WTC11 (cell line): ENCODE data around the gene KLRD1. TPM values are rescaled to one million over a fixed set of nuclear protein-coding genes. Genes with fewer than 3 reads are reported as not detected.

ENCODE experiments used
- ATAC-seq: fragments of 200-7000 bp; cut with Tn5 transposase; 2 replicates; pipeline ENCODE4 v1.10.0; 2021; ENCODE audit warnings: mild to moderate bottlenecking, moderate library complexity
- CTCF ChIA-PET: fragments of 300-600 bp; sonication (Branson Sonifier 250); formaldehyde crosslinking; loops from one replicate; lab custom pipeline; 2021; ENCODE audit warnings: antibody characterized with exemption; lab: Charles Lee
- POLR2A ChIA-PET: fragments of 350-600 bp; sonication (Branson Sonifier 250); formaldehyde crosslinking; loops from one replicate; lab custom pipeline; 2021; ENCODE audit warnings: antibody characterized with exemption; lab: Charles Lee
- DNase-seq: peaks from one replicate; pipeline ENCODE4 v3.0.0; 2021; ENCODE audit warnings: low spot score
- H3K27ac Mint-ChIP-seq: 2 replicates; pipeline ENCODE4 v1.8.0; 2021; ENCODE audit warnings: mixed read lengths
- H3K27me3 Mint-ChIP-seq: 2 replicates; pipeline ENCODE4 v1.8.0; 2021; ENCODE audit warnings: low read depth, mild to moderate bottlenecking, moderate library complexity, mixed read lengths
- H3K36me3 Mint-ChIP-seq: 2 replicates; pipeline ENCODE4 v1.8.0; 2021; ENCODE audit warnings: mixed read lengths
- H3K4me1 Mint-ChIP-seq: 2 replicates; pipeline ENCODE4 v1.8.0; 2022; ENCODE audit warnings: mixed read lengths
- H3K4me3 Mint-ChIP-seq: 2 replicates; pipeline ENCODE4 v1.8.0; 2021; ENCODE audit warnings: mild to moderate bottlenecking, moderate library complexity, mixed read lengths
- H3K9me3 Mint-ChIP-seq: 2 replicates; pipeline ENCODE4 v1.8.0; 2021; ENCODE audit warnings: mixed read lengths
- CREB1 ChIP-seq: sonication (generic); formaldehyde crosslinking; IDR thresholded peaks from 2 replicates; pipeline ENCODE4 v1.8.0; 2023; ENCODE audit warnings: mild to moderate bottlenecking, missing genetic modification reagents
- ESRRA ChIP-seq: sonication (generic); formaldehyde crosslinking; IDR thresholded peaks from 2 replicates; pipeline ENCODE4 v1.8.1; 2022; ENCODE audit warnings: mild to moderate bottlenecking, missing genetic modification reagents, borderline replicate concordance
- HMGA2 ChIP-seq: fragments of 250-450 bp; sonication (Bioruptor Pico); IDR thresholded peaks from 2 replicates; pipeline ENCODE4 v1.4.0; 2021; ENCODE audit warnings: mild to moderate bottlenecking, moderate library complexity
- IRF2 ChIP-seq: sonication (generic); formaldehyde crosslinking; IDR thresholded peaks from 2 replicates; pipeline ENCODE4 v1.8.0; 2022; ENCODE audit warnings: low read depth, missing genetic modification reagents, borderline replicate concordance
- JUN ChIP-seq: sonication (generic); formaldehyde crosslinking; IDR thresholded peaks from 2 replicates; pipeline ENCODE4 v1.8.0; 2023; ENCODE audit warnings: mild to moderate bottlenecking, missing genetic modification reagents
- NFE2L1 ChIP-seq: sonication (generic); formaldehyde crosslinking; IDR thresholded peaks from 2 replicates; pipeline ENCODE4 v1.8.1; 2023; ENCODE audit warnings: missing genetic modification reagents
- PRRX2 ChIP-seq: fragments of 250-450 bp; sonication (Bioruptor Pico); IDR thresholded peaks from 2 replicates; pipeline ENCODE4 v1.8.0; 2021; ENCODE audit warnings: mild to moderate bottlenecking
- SMAD3 ChIP-seq: sonication (generic); formaldehyde crosslinking; IDR thresholded peaks from 2 replicates; pipeline ENCODE4 v1.8.0; 2022; ENCODE audit warnings: missing genetic modification reagents, mild to moderate bottlenecking, borderline replicate concordance
- SOX15 ChIP-seq: fragments of 250-450 bp; sonication (Bioruptor Pico); IDR thresholded peaks from 2 replicates; pipeline ENCODE4 v1.9.0; 2021; ENCODE audit warnings: mild to moderate bottlenecking
- ZNF232 ChIP-seq: sonication (generic); formaldehyde crosslinking; IDR thresholded peaks from 2 replicates; pipeline ENCODE4 v1.8.0; 2022; ENCODE audit warnings: mild to moderate bottlenecking, missing genetic modification reagents
- total RNA-seq: library from RNA; stranded (reverse); gene quantifications from 3 replicates; pipeline ENCODE4 v1.2.3, GENCODE V29; 2021
- TF ChIP-seq, protein P1 (sequence below): fragments of 250-450 bp; sonication (Bioruptor Pico); IDR thresholded peaks from 2 replicates; pipeline ENCODE4 v1.9.0; 2021; ENCODE audit warnings: mild to moderate bottlenecking
- TF ChIP-seq, protein P2 (sequence below): sonication (generic); formaldehyde crosslinking; IDR thresholded peaks from 2 replicates; pipeline ENCODE4 v1.8.0; 2022; ENCODE audit warnings: mild to moderate bottlenecking, missing genetic modification reagents
- TF ChIP-seq, protein P3 (sequence below): sonication (generic); formaldehyde crosslinking; conservative IDR thresholded peaks from 2 replicates; pipeline ENCODE4 v1.8.1; 2023; ENCODE audit warnings: mild to moderate bottlenecking, low read depth, missing genetic modification reagents, moderate library complexity
- TF ChIP-seq, protein P4 (sequence below): fragments of 250-450 bp; sonication (Bioruptor Pico); IDR thresholded peaks from 2 replicates; pipeline ENCODE4 v1.9.0; 2021; ENCODE audit warnings: mild to moderate bottlenecking
- TF ChIP-seq, protein P5 (sequence below): sonication (generic); formaldehyde crosslinking; IDR thresholded peaks from 2 replicates; pipeline ENCODE4 v1.8.1; 2023; ENCODE audit warnings: mild to moderate bottlenecking, missing genetic modification reagents
- TF ChIP-seq, protein P6 (sequence below): sonication (generic); formaldehyde crosslinking; IDR thresholded peaks from 2 replicates; pipeline ENCODE4 v1.8.0; 2022; ENCODE audit warnings: mild to moderate bottlenecking, missing genetic modification reagents
- TF ChIP-seq, protein P7 (sequence below): sonication (generic); formaldehyde crosslinking; IDR thresholded peaks from 2 replicates; pipeline ENCODE4 v1.8.0; 2022; ENCODE audit warnings: mild to moderate bottlenecking, missing genetic modification reagents
- TF ChIP-seq, protein P8 (sequence below): sonication (generic); formaldehyde crosslinking; IDR thresholded peaks from 2 replicates; pipeline ENCODE4 v1.8.0; 2023; ENCODE audit warnings: missing genetic modification reagents
- TF ChIP-seq, protein P9 (sequence below): sonication (generic); formaldehyde crosslinking; IDR thresholded peaks from 2 replicates; pipeline ENCODE4 v1.8.1; 2022; ENCODE audit warnings: low read depth, missing genetic modification reagents, borderline replicate concordance
- TF ChIP-seq, protein P10 (sequence below): sonication (generic); formaldehyde crosslinking; IDR thresholded peaks from 2 replicates; pipeline ENCODE4 v1.8.1; 2022; ENCODE audit warnings: missing genetic modification reagents, borderline replicate concordance

The KLRD1 gene
- total RNA-seq, 1 experiment from 2014 or later: 0.55 TPM

DNA sequence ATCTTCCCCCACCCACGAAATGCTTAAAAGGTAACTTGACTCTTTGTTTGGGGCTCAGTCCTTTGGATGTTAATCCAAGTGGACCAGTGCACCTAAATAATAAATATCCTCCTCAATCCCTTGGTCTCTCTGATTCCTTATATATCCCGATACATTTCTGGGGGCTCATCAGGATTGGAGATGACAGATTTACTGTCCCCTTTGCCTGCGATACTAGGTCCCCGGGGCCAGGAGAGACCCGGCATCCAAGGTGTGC is 55.9 kb downstream of the KLRD1 start:
- H3K27ac Mint-ChIP-seq: no peak overlapping the region
- ATAC-seq (no peak), DNase-seq (no peak)
- ChIA-PET POLR2A (no interaction called here), CTCF (no interaction called here)
- no peak overlapping the region for H3K4me3 Mint-ChIP-seq
- H3K27me3 Mint-ChIP-seq: no peaks in the 10 kb centered on the region
- H3K9me3 Mint-ChIP-seq: peaks cover 15% of the 10 kb centered on the region
- peaks cover 38% of the 10 kb centered on the region for H3K4me1 Mint-ChIP-seq
- TF ChIP-seq ESRRA (CRISPR knock-in tag) (no peak), SOX15 (CRISPR knock-in tag) (no peak), SMAD3 (no peak), JUN (CRISPR knock-in tag) (no peak), ZNF232 (no peak), IRF2 (CRISPR knock-in tag) (no peak), NFE2L1 (CRISPR knock-in tag) (no peak), CREB1 (CRISPR knock-in tag) (no peak), PRRX2 (CRISPR knock-in tag) (no peak), HMGA2 (no peak)
- TF ChIP-seq, protein P1, sequence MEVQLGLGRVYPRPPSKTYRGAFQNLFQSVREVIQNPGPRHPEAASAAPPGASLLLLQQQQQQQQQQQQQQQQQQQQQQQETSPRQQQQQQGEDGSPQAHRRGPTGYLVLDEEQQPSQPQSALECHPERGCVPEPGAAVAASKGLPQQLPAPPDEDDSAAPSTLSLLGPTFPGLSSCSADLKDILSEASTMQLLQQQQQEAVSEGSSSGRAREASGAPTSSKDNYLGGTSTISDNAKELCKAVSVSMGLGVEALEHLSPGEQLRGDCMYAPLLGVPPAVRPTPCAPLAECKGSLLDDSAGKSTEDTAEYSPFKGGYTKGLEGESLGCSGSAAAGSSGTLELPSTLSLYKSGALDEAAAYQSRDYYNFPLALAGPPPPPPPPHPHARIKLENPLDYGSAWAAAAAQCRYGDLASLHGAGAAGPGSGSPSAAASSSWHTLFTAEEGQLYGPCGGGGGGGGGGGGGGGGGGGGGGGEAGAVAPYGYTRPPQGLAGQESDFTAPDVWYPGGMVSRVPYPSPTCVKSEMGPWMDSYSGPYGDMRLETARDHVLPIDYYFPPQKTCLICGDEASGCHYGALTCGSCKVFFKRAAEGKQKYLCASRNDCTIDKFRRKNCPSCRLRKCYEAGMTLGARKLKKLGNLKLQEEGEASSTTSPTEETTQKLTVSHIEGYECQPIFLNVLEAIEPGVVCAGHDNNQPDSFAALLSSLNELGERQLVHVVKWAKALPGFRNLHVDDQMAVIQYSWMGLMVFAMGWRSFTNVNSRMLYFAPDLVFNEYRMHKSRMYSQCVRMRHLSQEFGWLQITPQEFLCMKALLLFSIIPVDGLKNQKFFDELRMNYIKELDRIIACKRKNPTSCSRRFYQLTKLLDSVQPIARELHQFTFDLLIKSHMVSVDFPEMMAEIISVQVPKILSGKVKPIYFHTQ: no peak
- TF ChIP-seq, protein P2, sequence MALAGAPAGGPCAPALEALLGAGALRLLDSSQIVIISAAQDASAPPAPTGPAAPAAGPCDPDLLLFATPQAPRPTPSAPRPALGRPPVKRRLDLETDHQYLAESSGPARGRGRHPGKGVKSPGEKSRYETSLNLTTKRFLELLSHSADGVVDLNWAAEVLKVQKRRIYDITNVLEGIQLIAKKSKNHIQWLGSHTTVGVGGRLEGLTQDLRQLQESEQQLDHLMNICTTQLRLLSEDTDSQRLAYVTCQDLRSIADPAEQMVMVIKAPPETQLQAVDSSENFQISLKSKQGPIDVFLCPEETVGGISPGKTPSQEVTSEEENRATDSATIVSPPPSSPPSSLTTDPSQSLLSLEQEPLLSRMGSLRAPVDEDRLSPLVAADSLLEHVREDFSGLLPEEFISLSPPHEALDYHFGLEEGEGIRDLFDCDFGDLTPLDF: no peak
- TF ChIP-seq, protein P3, sequence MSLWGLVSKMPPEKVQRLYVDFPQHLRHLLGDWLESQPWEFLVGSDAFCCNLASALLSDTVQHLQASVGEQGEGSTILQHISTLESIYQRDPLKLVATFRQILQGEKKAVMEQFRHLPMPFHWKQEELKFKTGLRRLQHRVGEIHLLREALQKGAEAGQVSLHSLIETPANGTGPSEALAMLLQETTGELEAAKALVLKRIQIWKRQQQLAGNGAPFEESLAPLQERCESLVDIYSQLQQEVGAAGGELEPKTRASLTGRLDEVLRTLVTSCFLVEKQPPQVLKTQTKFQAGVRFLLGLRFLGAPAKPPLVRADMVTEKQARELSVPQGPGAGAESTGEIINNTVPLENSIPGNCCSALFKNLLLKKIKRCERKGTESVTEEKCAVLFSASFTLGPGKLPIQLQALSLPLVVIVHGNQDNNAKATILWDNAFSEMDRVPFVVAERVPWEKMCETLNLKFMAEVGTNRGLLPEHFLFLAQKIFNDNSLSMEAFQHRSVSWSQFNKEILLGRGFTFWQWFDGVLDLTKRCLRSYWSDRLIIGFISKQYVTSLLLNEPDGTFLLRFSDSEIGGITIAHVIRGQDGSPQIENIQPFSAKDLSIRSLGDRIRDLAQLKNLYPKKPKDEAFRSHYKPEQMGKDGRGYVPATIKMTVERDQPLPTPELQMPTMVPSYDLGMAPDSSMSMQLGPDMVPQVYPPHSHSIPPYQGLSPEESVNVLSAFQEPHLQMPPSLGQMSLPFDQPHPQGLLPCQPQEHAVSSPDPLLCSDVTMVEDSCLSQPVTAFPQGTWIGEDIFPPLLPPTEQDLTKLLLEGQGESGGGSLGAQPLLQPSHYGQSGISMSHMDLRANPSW (CRISPR knock-in tag): no peak
- TF ChIP-seq, protein P4, sequence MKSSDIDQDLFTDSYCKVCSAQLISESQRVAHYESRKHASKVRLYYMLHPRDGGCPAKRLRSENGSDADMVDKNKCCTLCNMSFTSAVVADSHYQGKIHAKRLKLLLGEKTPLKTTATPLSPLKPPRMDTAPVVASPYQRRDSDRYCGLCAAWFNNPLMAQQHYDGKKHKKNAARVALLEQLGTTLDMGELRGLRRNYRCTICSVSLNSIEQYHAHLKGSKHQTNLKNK (CRISPR knock-in tag): no peak
- TF ChIP-seq, protein P5, sequence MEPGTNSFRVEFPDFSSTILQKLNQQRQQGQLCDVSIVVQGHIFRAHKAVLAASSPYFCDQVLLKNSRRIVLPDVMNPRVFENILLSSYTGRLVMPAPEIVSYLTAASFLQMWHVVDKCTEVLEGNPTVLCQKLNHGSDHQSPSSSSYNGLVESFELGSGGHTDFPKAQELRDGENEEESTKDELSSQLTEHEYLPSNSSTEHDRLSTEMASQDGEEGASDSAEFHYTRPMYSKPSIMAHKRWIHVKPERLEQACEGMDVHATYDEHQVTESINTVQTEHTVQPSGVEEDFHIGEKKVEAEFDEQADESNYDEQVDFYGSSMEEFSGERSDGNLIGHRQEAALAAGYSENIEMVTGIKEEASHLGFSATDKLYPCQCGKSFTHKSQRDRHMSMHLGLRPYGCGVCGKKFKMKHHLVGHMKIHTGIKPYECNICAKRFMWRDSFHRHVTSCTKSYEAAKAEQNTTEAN (CRISPR knock-in tag): no peak
- TF ChIP-seq, protein P6, sequence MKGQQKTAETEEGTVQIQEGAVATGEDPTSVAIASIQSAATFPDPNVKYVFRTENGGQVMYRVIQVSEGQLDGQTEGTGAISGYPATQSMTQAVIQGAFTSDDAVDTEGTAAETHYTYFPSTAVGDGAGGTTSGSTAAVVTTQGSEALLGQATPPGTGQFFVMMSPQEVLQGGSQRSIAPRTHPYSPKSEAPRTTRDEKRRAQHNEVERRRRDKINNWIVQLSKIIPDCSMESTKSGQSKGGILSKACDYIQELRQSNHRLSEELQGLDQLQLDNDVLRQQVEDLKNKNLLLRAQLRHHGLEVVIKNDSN (CRISPR knock-in tag): no peak
- TF ChIP-seq, protein P7, sequence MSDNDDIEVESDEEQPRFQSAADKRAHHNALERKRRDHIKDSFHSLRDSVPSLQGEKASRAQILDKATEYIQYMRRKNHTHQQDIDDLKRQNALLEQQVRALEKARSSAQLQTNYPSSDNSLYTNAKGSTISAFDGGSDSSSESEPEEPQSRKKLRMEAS: no peak
- TF ChIP-seq, protein P8, sequence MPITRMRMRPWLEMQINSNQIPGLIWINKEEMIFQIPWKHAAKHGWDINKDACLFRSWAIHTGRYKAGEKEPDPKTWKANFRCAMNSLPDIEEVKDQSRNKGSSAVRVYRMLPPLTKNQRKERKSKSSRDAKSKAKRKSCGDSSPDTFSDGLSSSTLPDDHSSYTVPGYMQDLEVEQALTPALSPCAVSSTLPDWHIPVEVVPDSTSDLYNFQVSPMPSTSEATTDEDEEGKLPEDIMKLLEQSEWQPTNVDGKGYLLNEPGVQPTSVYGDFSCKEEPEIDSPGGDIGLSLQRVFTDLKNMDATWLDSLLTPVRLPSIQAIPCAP (CRISPR knock-in tag): no peak
- TF ChIP-seq, protein P9, sequence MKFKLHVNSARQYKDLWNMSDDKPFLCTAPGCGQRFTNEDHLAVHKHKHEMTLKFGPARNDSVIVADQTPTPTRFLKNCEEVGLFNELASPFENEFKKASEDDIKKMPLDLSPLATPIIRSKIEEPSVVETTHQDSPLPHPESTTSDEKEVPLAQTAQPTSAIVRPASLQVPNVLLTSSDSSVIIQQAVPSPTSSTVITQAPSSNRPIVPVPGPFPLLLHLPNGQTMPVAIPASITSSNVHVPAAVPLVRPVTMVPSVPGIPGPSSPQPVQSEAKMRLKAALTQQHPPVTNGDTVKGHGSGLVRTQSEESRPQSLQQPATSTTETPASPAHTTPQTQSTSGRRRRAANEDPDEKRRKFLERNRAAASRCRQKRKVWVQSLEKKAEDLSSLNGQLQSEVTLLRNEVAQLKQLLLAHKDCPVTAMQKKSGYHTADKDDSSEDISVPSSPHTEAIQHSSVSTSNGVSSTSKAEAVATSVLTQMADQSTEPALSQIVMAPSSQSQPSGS (CRISPR knock-in tag): no peak
- TF ChIP-seq, protein P10, sequence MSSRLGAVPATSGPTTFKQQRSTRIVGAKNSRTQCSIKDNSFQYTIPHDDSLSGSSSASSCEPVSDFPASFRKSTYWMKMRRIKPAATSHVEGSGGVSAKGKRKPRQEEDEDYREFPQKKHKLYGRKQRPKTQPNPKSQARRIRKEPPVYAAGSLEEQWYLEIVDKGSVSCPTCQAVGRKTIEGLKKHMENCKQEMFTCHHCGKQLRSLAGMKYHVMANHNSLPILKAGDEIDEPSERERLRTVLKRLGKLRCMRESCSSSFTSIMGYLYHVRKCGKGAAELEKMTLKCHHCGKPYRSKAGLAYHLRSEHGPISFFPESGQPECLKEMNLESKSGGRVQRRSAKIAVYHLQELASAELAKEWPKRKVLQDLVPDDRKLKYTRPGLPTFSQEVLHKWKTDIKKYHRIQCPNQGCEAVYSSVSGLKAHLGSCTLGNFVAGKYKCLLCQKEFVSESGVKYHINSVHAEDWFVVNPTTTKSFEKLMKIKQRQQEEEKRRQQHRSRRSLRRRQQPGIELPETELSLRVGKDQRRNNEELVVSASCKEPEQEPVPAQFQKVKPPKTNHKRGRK (CRISPR knock-in tag): no peak
- H3K36me3 Mint-ChIP-seq: peaks cover 9% of the 10 kb centered on the region
